HL-60 (cell line): ENCODE data around the gene EMD.

ENCODE experiments used
- DNase-seq, 2 experiments: peaks; one replicate each; pipeline ENCODE4 v3.0.0-alpha.2; 2010 to 2020; ENCODE audit warnings: low read depth in 1 of 2, low spot score in 1 of 2
- H3K27ac ChIP-seq: fragments of 250-450 bp; sonication (Bioruptor Pico); replicated peaks from 2 replicates; pipeline ENCODE4 v1.5.1; 2020; ENCODE audit warnings: mild to moderate bottlenecking, moderate library complexity
- H3K27me3 ChIP-seq: fragments of 250-450 bp; sonication (Bioruptor Pico); 2 replicates; pipeline ENCODE4 v1.5.1; 2021; ENCODE audit warnings: mild to moderate bottlenecking, moderate library complexity; ENCODE audit not compliant: insufficient read depth, poor library complexity, severe bottlenecking
- H3K4me3 ChIP-seq: replicated peaks from 2 replicates; pipeline ENCODE4 v1.5.1; 2011; ENCODE audit warnings: mild to moderate bottlenecking, control low read depth, low read length; ENCODE audit not compliant: insufficient read depth
- GABPA ChIP-seq: IDR thresholded peaks from 2 replicates; pipeline ENCODE4 v1.6.1; 2012; ENCODE audit warnings: low read depth
- POLR2AphosphoS5 ChIP-seq: IDR thresholded peaks from 2 replicates; pipeline ENCODE4 v1.6.1; 2012; ENCODE audit warnings: low read depth
- SPI1 ChIP-seq: IDR thresholded peaks from 2 replicates; pipeline ENCODE4 v1.6.1; 2012; ENCODE audit warnings: low read depth, mild to moderate bottlenecking, borderline replicate concordance
- TF ChIP-seq, protein P1 (sequence below): IDR thresholded peaks from one replicate; pipeline ENCODE4 v1.5.1; 2011; ENCODE audit warnings: low read length, control low read depth, inconsistent platforms; ENCODE audit not compliant: insufficient read depth
- TF ChIP-seq, protein P2 (sequence below): IDR thresholded peaks from 2 replicates; pipeline ENCODE4 v1.6.1; 2012; ENCODE audit warnings: low read depth; ENCODE audit not compliant: insufficient replicate concordance

Gene EMD

DNA sequence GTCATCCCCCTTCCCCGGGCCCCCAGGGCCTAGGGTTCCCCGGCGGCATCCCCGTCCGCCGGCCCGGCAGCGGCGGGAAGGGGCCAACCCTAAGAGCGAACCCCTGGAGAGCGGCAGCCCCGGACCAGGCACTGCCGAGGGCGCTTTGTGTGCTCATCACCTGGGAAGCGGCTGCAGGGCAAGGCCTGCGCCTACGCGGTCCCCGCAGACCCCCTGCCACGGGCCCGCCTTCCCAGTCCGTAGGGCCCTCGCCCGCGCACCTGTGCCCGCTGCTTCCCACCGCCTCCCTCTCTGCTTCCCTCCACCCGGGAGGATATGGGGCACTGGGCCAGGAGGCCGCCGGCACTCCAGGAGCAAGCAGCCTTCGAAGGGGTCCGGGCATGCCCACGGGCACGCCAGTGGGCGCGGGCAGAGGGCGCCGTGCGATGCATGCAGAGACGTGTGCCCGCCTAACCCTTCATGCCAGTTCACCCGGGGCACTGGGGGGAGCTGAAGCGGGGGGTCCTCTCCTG, 7.2 kb upstream of the EMD start:
- no peak for TF ChIP-seq POLR2AphosphoS5
- TF ChIP-seq, protein P1, sequence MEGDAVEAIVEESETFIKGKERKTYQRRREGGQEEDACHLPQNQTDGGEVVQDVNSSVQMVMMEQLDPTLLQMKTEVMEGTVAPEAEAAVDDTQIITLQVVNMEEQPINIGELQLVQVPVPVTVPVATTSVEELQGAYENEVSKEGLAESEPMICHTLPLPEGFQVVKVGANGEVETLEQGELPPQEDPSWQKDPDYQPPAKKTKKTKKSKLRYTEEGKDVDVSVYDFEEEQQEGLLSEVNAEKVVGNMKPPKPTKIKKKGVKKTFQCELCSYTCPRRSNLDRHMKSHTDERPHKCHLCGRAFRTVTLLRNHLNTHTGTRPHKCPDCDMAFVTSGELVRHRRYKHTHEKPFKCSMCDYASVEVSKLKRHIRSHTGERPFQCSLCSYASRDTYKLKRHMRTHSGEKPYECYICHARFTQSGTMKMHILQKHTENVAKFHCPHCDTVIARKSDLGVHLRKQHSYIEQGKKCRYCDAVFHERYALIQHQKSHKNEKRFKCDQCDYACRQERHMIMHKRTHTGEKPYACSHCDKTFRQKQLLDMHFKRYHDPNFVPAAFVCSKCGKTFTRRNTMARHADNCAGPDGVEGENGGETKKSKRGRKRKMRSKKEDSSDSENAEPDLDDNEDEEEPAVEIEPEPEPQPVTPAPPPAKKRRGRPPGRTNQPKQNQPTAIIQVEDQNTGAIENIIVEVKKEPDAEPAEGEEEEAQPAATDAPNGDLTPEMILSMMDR: no peak
- TF ChIP-seq, protein P2, sequence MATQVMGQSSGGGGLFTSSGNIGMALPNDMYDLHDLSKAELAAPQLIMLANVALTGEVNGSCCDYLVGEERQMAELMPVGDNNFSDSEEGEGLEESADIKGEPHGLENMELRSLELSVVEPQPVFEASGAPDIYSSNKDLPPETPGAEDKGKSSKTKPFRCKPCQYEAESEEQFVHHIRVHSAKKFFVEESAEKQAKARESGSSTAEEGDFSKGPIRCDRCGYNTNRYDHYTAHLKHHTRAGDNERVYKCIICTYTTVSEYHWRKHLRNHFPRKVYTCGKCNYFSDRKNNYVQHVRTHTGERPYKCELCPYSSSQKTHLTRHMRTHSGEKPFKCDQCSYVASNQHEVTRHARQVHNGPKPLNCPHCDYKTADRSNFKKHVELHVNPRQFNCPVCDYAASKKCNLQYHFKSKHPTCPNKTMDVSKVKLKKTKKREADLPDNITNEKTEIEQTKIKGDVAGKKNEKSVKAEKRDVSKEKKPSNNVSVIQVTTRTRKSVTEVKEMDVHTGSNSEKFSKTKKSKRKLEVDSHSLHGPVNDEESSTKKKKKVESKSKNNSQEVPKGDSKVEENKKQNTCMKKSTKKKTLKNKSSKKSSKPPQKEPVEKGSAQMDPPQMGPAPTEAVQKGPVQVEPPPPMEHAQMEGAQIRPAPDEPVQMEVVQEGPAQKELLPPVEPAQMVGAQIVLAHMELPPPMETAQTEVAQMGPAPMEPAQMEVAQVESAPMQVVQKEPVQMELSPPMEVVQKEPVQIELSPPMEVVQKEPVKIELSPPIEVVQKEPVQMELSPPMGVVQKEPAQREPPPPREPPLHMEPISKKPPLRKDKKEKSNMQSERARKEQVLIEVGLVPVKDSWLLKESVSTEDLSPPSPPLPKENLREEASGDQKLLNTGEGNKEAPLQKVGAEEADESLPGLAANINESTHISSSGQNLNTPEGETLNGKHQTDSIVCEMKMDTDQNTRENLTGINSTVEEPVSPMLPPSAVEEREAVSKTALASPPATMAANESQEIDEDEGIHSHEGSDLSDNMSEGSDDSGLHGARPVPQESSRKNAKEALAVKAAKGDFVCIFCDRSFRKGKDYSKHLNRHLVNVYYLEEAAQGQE: no peak
- H3K27me3 ChIP-seq: no peaks in the 10 kb centered on the region
- H3K27ac ChIP-seq: peak overlapping the region; percentile 73
- H3K4me3 ChIP-seq: peak overlapping the region; percentile 52
- DNase-seq: no peak

DNA sequence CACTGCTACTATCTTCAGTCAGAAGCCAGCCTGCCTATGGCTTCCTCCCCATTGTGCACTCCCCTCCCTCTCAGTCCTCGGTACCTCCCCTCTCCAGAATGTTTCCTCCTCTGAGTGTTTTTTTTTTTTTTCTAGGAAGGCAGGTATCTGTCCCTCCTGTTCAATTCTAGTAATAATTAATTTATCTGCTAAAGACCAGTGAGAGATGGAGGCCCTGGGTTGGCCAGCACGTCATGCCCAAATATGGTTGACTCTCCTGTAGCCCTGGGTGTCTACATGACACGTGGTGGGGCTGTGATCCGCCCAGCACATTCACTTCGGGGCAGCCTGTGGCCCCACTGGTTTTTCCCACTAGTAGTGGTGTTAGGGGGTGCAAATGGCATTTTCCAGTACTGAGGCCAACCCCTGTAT, 6.5 kb upstream of the EMD start:
- Histone ChIP-seq H3K27me3 (no peaks in the 10 kb centered on the region), H3K27ac (no peak overlapping the region), H3K4me3 (no peak overlapping the region)
- no peak for DNase-seq
- TF ChIP-seq POLR2AphosphoS5 (no peak), GABPA (no peak), SPI1 (no peak)
- TF ChIP-seq, protein P2: no peak
- TF ChIP-seq, protein P1: no peak

DNA sequence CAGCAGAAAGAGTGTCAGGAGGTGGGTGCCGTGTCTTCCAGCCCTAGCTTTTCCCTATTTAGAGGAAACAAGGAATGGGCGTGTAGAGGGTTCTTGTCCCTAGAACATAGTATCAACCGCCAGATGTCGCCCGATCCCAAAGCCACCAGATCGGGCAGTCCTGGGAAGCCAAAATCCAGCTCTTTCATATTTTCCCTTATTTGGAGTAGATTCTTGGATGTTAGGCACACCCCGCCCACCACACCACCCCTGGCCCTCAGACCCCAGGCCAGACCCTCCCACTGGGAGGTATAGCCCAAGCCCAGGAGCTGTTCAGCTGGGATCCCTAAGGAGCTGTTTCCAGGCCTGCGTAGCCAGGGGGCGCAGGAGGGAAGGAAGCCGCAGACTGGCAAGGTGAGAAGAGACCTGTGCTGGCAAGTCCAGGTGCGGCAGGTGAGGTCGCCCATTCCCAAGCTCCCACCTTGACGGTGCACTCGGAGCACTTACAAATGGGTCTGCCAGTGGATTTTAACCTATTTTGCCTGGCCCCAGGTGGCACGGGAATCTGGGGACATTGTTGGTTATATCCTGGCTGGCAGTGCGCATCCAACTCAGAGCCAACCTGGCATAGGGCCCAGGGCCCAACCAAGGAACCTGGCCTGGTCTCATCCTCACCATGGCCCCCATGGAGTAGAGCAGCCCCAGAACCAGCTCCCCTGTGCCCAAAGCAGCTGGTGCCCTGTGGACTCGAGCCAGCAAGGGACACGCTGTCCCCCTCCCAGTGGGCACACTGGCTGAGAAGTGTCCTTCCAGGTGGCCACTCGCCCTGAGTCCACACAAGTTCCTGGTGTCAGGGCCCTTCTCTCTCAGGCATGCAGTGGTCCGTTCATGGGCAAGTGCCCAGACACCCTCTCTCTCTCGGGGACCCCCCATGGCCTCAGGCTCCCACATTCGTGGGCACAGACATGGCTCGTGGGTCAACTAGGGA, 5.5 kb upstream of the EMD start:
- TF ChIP-seq, protein P1: peak; percentile 17
- TF ChIP-seq GABPA (no peak), POLR2AphosphoS5 (no peak), SPI1 (no peak)
- TF ChIP-seq, protein P2: no peak
- Histone ChIP-seq H3K27ac (no peak overlapping the region), H3K27me3 (no peaks in the 10 kb centered on the region), H3K4me3 (no peak overlapping the region)
- DNase-seq: peak; percentile 29 to 36
